Activated CD8-positive, alpha-beta T cell treated with anti-CD3 and anti-CD28 coated beads for 36 hours (primary cell): Measurements from ENCODE around the gene ROBO3. TPM values are rescaled to one million over a fixed set of nuclear protein-coding genes. Genes with fewer than 3 reads are reported as not detected.
A peak's percentile ranks its signal among the peaks of the same experiment; 100 is the strongest.

ENCODE experiments used
- ATAC-seq: fragments of 200-7000 bp; cut with Tn5 transposase; one replicate; pipeline ENCODE4 v1.10.0; 2021; ENCODE audit warnings: mild to moderate bottlenecking, moderate library complexity
- CTCF ChIA-PET: fragments of 350-600 bp; sonication (Branson Sonifier 250); formaldehyde crosslinking; loops from one replicate; lab custom pipeline; 2021; ENCODE audit warnings: antibody characterized with exemption; lab: Charles Lee
- POLR2A ChIA-PET: fragments of 350-600 bp; sonication (Branson Sonifier 250); formaldehyde crosslinking; loops from one replicate; lab custom pipeline; 2021; ENCODE audit warnings: antibody characterized with exemption; lab: Charles Lee
- DNase-seq: peaks from one replicate; pipeline ENCODE4 v3.0.0-alpha.2; 2020
- H3K27ac Mint-ChIP-seq: one replicate; pipeline ENCODE4 v1.8.0; 2021; ENCODE audit warnings: mild to moderate bottlenecking, mixed read lengths
- H3K27me3 Mint-ChIP-seq: one replicate; pipeline ENCODE4 v1.8.0; 2021; ENCODE audit warnings: mixed read lengths
- H3K36me3 Mint-ChIP-seq: one replicate; pipeline ENCODE4 v1.8.0; 2021; ENCODE audit warnings: low read depth, mixed read lengths
- H3K4me1 Mint-ChIP-seq: one replicate; pipeline ENCODE4 v1.8.0; 2021; ENCODE audit warnings: low read depth, mixed read lengths
- H3K4me3 Mint-ChIP-seq: one replicate; pipeline ENCODE4 v1.8.0; 2021; ENCODE audit warnings: mild to moderate bottlenecking, moderate library complexity, mixed read lengths
- H3K9me3 Mint-ChIP-seq: one replicate; pipeline ENCODE4 v1.8.0; 2021; ENCODE audit warnings: mixed read lengths
- CTCF ChIP-seq: fragments of 200-600 bp; IDR thresholded peaks from one replicate; pipeline ENCODE4 v1.8.0; 2022; ENCODE audit warnings: antibody characterized with exemption, mild to moderate bottlenecking
- intact Hi-C: fragments of 100-400 bp; cut with micrococcal nuclease; formaldehyde crosslinking; loops from one replicate; pipeline ENCODE4 v1.10.0; 2022
- total RNA-seq, 2 experiments: library from RNA; stranded (reverse); gene quantifications; one replicate each; pipeline ENCODE4 v1.2.3, GENCODE V29; 2021

ROBO3 gene
- total RNA-seq, 2 experiments from 2014 or later = 17.6 to 18.4 TPM

- H3K9me3 Mint-ChIP-seq = no peaks in the 10 kb centered on the region
These were observed 11.8 kb downstream of the ROBO3 start for GRCh38 chr11:124876818-124877630.

GRCh38 chr11:124877631-124877909, 12.3 kb downstream of the ROBO3 start:
- Mint-ChIP-seq H3K27ac (peak overlapping the region; percentile 91), H3K36me3 (no peaks in the 10 kb centered on the region), H3K9me3 (no peaks in the 10 kb centered on the region), H3K4me1 (peaks cover 16% of the 10 kb centered on the region), H3K27me3 (peaks cover 15% of the 10 kb centered on the region), H3K4me3 (peak overlapping the region; percentile 83)
- no peak for TF ChIP-seq CTCF
- DNase-seq = no peak
- ChIA-PET POLR2A (interaction anchor here (0.9 kb wide), 1 partner anchor 10 kb away, joined by 3 read pairs; no protein-coding TSS in a partner anchor), CTCF (interaction anchor here (1.2 kb wide), 1 partner anchor 247 kb away, joined by 3 read pairs; no protein-coding TSS in a partner anchor)
- intact Hi-C loops = loop anchor here (2.0 kb wide), 1 partner anchor 75 kb away; no protein-coding TSS in a partner anchor
- ATAC-seq = no peak

More at GRCh38 chr11:124876818-124877630, 11.8 kb downstream of the ROBO3 start:
- TF ChIP-seq CTCF = no peak
- H3K27me3 Mint-ChIP-seq = peaks cover 20% of the 10 kb centered on the region
- H3K36me3 Mint-ChIP-seq = no peaks in the 10 kb centered on the region
- peak overlapping the region; percentile 91 for H3K27ac Mint-ChIP-seq
- DNase-seq (no peak), ATAC-seq (no peak)
- peak overlapping the region; percentile 83 for H3K4me3 Mint-ChIP-seq
- peaks cover 16% of the 10 kb centered on the region for H3K4me1 Mint-ChIP-seq
- POLR2A ChIA-PET = interaction anchor here (0.9 to 1.2 kb wide), 3 partner anchors 11 to 203 kb away, joined by 3 to 5 read pairs (median 3); partner anchors contain the start of genes CCDC15, SIAE and SPA17
- CTCF ChIA-PET = interaction anchor here (0.6 to 1.8 kb wide), 39 partner anchors 8 to 265 kb away, joined by 3 to 24 read pairs (median 4); partner anchors contain the start of genes CCDC15, HEPN1, ROBO3 and TMEM218
- intact Hi-C loops = loop anchor here (2.0 kb wide), 1 partner anchor 76 kb away; no protein-coding TSS in a partner anchor

- peaks cover 11% of the 10 kb centered on the region for H3K27me3 Mint-ChIP-seq
- peak overlapping the region; percentile 83 for H3K4me3 Mint-ChIP-seq
- DNase-seq (no peak), ATAC-seq (no peak)
- ChIA-PET POLR2A (interaction anchor here (0.7 to 0.9 kb wide), 2 partner anchors 10 to 1186 kb away, joined by 3 read pairs; no protein-coding TSS in a partner anchor), CTCF (interaction anchor here (0.6 to 1.2 kb wide), 3 partner anchors 12 to 476 kb away, joined by 3 to 4 read pairs (median 3); no protein-coding TSS in a partner anchor)
- no peaks in the 10 kb centered on the region for H3K9me3 Mint-ChIP-seq
- no peak overlapping the region for H3K27ac Mint-ChIP-seq
- H3K36me3 Mint-ChIP-seq = no peaks in the 10 kb centered on the region
- no peak for TF ChIP-seq CTCF
- H3K4me1 Mint-ChIP-seq = peaks cover 16% of the 10 kb centered on the region
- intact Hi-C loops = loop anchor here (2.0 kb wide), 1 partner anchor 75 kb away; no protein-coding TSS in a partner anchor
These were observed 12.9 kb downstream of the ROBO3 start for GRCh38 chr11:124877910-124878758.

GRCh38 chr11:124878759-124879492, 13.7 kb downstream of the ROBO3 start:
- DNase-seq (no peak), ATAC-seq (no peak)
- no peak overlapping the region for H3K4me3 Mint-ChIP-seq
- intact Hi-C loops = no loop called here
- H3K36me3 Mint-ChIP-seq = no peaks in the 10 kb centered on the region
- H3K9me3 Mint-ChIP-seq = no peaks in the 10 kb centered on the region
- ChIA-PET POLR2A (interaction anchor here (0.7 kb wide), 1 partner anchor 1186 kb away, joined by 3 read pairs; no protein-coding TSS in a partner anchor), CTCF (interaction anchor here (0.6 to 1.2 kb wide), 2 partner anchors 13 to 476 kb away, joined by 3 to 4 read pairs; no protein-coding TSS in a partner anchor)
- no peak overlapping the region for H3K27ac Mint-ChIP-seq
- TF ChIP-seq CTCF = no peak
- peaks cover 16% of the 10 kb centered on the region for H3K4me1 Mint-ChIP-seq
- H3K27me3 Mint-ChIP-seq = peaks cover 8% of the 10 kb centered on the region
